Embryonic facial prominence (tissue), 1 donor: ENCODE results near the gene ZGRF1.
"Not testable (repeated sequence)": the region's sequence is repeated elsewhere in the genome, so short reads cannot be mapped to it uniquely, and the experiment has no call there.

Experiments
- DNase-seq: peaks from one replicate; pipeline ENCODE4 v3.0.0-alpha.2; 2016; ENCODE audit errors: extremely low spot score

Gene ZGRF1

DNA sequence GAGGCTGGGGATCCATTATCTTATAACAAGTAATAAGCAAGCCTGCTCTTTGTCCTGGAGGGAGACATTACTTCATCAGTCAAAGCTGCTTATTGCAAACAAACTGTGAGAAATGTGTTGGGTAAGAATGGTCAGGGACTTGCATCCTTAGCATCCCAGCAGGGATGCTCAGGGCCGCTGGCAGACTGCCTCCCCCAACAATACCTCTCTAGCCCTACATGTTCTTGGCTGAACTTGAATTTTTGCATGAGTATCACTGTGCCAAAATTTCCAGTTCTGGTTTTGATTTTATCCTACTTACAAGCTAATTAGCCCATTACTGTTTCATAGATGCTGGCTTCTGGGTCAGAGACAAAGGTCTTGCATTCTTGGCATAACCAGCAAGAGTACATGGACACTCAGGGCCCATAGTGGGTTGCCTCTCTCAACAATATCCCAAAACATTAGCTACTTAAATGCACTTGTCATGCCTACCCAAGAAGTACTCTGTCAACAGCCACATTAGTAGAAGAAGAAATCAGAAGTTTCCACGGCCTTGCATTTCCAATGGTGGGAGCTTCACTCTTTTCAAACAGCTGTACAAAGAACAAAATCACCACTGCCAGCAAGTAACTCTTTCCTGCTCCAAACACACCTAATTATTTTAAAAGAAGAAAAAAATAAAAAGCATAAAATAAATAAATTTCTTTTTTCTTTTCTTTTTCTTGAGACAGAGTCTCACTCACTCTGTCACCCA is 78.9 kb downstream of the ZGRF1 start:
- DNase-seq: no peak

DNA sequence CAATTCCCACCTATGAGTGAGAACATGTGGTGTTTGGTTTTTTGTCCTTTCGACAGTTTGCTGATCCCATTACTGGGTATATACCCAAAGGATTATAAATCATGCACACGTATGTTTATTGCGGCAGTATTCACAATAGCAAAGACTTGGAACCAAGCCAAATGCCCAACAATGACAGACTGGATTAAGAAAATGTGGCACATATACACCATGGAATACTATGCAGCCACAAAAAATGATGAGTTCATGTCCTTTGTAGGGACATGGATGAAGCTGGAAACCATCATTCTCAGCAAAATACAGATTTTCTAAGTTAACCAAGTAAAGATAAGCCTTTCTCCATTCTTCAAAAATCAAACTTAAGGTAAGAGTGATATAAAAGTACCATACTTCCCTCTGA is 82.4 kb downstream of the ZGRF1 start:
- DNase-seq: not testable (repeated sequence)

DNA sequence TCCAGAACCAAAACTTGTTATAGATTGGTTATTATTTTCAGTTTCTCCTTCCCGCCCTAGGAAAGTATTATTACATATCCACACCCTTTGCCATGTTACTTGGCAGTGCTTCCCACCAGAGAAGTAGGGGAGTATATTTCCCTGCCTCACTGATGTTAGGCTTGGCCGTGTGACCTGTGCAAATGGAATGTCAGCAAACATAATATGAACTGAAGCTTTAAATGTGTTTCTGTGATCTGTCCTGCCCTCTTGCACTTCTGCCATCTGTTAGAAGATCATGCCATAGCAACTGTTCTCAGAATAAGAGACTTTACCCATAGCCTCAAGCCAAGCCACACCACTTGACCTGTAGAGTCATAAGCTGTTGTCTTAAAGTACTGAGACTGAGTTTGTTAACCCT is 84.0 kb downstream of the ZGRF1 start:
- no peak for DNase-seq

DNA sequence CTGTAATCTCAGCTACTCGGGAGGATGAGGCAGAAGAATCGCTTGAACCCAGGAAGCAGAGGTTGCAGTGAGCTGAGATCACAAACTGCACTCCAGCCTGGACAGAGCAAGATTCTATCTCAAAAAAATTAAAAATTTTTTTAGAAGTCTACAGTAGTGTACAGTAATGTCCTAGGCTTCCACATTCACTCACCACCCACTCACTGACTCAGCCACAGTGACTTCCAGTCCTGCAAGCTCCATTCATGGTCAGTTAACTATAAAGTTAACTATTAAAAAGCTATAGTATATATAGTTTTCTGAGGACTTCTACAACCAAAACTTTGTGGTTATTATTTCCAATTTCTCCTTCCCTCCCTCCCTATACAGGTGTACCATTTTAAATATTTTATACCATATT is 86.0 kb downstream of the ZGRF1 start:
- no peak for DNase-seq

DNA sequence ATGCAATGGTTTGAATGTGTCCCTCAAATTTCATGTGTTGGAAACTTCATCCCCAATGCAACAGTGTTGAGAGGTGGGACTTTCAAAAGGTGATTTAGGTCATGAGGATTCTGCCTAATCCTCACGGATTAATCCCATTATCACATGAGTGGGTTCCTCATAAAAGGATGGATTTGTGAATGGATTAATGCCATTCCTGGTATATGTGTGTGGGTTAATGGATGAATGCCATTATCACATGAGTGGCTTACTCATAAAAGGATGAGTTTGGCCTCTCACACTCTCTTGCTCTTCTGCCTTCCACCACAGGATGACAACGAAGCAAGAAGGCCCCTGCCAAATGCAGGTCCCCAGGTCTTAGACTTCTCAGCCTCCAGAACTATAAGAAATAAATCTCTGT is 90.2 kb downstream of the ZGRF1 start:
- DNase-seq: no peak

DNA sequence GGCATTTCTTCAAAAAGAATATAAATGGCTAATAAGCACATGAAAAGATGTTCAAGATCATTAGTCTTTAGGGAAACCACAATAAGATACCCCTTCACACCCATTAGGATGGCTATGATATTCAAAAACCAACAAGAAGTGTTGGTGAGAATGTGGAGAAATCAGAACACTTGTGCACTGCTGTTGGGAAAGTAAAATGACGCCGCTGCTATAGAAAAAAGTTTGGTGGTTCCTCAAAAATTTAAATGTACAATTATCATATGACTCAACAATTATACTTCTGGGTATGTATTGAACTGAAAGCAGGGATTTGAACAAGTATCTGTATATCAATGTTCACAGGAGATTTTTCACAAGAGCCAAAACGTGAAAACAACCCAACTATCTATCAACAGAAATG is 91.4 kb downstream of the ZGRF1 start:
- DNase-seq: no peak

DNA sequence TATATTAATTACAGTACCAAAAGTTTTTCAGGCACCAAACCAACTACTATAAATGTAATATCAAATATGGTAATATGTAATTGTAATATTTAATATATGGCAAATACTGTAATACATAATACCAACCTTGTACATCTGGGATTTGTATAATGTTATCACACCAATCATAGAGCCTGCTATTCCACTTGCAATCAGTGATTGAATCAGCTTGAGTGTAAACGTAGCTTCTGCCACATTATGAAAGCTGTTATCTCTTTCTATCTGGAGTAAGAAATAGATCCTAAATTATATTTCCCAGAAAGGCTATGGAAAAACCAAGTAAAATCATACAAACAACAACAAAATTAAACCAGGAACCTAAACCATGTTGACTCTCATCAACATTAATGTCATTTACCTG is 96.0 kb downstream of the ZGRF1 start:
- no peak for DNase-seq

DNA sequence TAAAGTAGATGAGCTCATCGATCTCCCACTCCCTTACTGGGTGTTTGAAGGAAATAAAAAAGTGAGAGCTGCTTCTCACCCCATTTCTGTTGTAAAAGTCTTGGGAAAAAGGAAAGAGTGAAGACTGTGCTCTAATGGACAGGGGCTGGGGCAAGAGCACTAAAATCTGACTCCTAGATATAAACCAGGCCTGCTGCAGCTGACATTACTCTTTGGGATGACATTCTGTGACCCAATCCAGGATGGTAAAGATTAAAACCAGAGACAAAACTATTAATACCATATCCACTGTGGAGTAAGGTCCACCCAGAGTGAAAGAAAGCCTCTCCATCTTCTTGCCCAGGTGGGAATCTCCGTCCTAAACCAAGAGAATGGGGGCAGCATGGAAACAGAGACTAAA is 100.6 kb downstream of the ZGRF1 start:
- DNase-seq: no peak

DNA sequence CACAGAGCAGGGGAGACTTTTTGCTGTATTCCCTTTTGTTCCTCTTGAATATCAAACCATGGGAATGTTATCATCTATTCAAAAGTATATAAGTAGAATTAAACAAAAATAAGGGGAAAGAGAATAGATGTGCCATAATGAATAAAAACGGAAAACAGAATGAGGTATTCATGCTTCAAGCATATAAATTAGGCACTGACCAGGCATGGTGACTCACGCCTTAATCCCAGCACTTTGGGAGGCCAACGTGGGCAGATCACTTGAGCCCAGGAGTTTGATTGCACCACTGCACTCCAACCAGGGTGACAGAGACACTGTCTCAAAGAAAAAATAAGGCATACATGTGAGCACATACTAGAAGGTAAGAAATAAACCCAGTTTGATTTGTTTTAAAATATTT is 104.4 kb downstream of the ZGRF1 start:
- DNase-seq: no peak

DNA sequence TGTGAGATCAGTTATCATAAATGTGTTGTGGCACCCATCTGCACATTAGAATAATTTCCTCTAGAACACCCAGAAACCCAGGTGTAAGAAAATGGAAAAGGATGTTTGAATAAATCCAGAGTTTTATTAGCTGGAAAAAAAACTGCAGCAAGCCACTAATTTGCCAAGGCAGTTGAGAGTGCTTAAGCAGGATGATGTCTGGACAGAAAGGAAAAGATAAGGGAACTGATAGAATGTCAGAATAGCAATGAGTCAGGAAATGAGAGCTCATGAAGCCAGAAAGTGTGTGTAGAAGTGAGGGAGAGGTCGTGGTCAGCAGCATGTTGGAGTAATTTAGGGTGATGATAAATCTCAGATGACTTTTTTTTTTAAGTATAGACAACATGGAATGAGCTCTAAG is 105.6 kb downstream of the ZGRF1 start:
- no peak for DNase-seq

DNA sequence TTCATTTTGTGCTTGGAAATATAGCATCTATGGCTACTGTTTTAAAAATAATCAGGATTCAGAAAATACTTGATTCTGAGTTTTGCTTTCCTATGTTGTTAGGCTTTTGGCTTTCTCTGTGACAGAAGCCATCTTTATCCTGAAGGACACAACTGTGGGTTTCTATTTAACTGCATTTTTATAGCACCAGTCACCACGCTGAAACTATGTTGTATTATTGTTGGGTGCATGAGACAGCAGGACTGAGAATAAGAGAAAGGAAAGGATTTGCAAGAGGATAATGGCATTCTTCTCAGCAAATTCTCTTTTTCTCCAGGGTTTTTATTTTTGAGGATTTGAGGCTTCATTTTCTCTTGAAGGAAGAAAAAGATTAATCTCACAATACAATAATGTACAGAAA is 110.6 kb downstream of the ZGRF1 start:
- no peak for DNase-seq

DNA sequence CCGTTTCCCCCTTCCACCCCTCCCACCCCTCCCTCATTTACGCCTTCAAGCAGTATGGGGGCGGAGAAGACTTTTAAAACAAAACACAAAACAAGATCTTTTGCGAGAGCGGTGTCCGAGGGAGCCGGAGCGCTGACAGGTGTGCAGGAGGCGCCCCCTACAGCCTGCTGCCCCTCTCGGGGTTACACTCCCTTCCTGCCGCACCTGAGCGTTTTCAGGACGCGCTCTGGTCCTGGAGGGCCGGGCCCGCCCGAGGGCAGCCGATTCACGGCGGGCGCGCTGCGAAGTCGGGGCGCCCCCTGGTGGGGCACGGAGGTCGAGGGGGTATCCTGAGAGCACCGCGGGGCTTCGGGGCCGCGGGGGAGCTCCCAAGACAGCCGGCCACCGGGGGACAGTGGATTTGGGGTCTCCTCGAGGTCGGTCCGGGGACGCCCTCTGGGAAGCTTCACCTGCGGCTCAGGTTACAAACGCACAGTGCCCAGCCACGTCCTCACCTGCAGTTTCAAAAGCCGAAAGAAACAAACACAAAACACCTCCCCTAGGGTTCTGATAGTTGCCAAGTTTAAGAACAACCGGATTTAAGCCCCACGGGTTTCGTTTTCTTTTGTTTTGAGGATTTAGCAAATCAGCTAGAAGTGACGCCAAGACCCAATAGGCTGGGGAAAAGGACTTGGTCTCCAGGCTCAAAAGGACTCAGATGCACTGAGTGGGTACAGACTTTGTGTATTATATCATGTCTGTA is 112.8 kb downstream of the ZGRF1 start:
- DNase-seq: no peak

DNA sequence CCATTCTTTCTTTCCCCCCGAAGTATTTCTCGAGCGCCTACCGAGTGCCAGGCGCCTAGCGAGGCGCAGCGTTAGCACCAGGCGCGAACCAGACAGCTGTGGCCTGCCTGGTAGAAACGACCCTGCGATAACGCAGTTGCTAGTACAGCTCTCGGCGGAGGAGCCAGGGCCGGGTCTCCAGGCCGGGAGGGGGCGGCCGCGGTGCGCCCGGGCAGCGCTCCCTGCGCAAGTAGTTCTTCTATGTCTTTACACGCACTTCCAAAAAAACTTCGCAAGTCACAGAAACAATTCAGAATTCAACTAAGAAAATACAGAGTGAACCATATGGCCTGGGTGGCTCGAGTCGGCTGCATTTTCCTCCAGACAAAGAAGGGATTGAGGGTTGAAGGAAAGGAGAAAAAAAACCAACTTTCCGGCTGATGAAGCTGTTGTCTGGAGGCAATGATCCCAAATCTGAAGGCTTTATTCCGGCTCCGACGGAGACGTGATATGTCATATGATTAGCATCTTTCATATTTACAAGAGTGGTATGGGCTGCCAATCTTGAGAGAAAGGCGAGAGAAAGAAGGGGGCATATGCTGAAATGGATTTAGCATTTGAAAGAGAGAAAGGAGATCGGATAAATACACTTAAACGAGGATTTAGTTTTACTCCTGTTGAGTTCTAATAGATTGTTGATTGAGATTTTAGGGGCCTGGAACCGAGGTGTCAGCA is 113.5 kb downstream of the ZGRF1 start:
- no peak for DNase-seq

DNA sequence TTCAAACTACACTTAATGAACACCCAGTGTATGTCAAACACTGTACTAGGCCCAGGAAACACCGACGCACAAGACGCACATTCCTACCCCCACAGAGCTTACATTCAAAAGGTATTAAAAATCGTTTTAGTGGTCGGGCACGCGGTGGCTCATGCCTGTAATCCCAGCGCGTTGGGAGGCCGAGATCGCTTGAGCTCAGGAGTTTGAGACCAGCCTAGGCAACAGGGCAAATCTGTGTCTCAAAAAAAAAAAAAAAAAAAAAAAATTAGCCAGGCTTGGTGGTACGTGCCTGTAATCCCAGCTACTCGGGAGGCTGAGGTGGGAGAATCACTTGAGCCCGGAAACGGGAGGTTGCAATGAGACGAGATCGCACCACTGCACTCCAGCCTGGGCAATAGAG is 114.3 kb downstream of the ZGRF1 start:
- not testable (repeated sequence) for DNase-seq

DNA sequence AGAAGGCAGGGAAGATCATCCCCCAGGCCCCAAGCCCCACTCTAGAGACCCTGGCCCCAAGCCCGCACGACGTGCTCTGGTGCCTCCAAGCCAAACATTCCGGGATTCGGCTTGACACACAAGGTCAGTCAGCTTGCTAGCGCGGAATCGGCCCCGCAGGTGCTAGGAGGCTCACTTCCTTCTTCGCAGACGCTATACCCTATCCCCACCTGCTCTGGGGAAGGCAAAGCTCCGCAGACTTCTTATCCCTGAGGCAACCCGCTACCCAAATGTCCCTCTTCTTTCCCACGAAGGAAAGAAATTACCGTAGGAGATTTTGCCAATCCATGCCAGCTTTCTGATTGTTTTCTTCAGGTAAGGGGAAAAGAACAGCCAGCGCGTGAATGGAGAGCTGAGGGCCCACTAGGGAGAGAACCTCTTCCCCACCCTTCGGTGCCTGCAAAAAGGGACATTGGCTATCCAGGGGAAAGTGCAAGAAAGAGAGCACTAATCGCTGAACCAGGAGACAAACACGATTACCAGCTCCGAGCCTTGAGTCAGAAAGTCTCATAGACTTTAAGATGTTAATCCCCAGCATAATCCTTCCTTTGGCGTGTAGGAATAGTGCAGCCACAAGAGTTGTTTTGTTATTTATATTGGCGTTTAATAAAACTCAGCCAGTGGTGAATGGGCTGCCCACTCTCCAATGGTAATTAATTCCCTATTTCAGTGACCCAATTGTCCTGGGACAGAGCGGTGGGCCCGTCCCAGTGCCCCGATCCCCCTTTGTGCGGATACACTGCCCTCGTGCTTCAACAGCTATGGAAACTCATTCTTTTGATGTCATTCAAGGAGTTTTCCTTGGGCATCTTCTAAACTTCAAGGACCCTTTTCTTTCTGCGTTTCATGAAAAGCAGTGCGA is 115.3 kb downstream of the ZGRF1 start:
- DNase-seq: no peak

DNA sequence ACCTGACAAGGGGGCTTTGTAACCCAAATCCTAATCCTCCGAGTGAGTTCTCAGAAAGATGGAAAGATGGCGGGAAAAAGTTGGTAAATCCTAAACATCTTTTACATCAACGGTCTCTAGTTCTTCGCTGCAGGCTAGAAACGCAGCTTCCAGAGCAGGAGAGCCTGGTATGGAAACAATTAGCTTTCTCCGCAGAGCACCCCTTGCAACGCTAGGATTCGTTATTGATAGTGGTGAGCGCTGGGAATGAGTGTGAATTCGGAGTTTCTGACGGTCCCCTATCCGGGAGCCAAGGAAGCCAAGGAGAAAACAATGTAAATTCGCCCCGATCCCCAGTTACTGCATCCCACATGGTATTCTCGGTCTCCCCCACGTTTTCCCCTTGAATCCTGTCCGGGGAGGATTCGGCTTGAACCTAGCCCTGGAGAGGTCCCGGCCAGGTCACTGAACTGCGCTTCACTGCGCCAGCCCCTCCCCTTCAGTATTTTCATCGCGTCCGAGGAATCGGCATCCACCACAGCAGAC is 116.0 kb downstream of the ZGRF1 start:
- no peak for DNase-seq

DNA sequence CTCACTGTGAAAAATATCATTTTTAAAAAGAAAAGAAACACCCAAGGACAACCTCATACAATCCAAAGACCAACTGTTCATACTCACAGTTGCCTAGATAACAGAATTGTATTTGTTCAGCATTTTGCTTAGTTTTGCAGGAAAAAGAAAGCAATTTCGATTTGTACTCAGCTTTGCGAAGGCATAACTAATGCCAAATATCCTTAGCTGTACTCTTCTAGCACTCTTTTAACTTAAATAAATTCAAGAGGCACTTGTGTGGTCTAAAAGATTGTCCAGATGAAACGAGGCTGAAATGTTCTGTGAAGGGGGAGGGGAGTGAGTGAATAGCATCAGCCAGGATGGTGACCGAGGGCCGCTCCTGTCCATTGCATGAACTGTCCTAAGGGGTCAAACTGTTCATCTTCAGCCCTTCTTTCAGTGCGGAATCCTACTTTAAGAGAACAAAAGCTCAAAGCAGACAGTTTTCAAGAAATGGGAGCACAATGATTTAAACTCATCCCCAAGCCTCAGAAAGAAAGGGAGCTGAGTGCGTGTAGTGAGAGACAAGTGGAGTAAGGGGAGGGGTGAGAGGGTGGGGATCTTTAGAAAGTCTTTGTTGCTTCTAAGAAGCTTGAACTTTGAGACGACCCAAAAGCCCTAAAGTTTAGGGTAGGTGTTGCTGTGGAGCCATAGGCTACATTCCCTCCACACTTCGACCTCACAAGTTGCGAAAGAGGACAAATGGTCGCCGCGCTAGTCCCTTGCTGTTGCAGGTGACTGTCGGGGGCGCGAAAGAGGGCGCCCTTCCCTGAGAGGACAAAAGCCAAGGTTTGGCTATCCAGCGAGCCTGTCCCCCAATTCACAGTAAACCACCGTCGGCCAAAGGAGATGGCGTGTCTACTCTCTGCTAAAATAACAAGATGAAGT is 116.8 kb downstream of the ZGRF1 start:
- no peak for DNase-seq

DNA sequence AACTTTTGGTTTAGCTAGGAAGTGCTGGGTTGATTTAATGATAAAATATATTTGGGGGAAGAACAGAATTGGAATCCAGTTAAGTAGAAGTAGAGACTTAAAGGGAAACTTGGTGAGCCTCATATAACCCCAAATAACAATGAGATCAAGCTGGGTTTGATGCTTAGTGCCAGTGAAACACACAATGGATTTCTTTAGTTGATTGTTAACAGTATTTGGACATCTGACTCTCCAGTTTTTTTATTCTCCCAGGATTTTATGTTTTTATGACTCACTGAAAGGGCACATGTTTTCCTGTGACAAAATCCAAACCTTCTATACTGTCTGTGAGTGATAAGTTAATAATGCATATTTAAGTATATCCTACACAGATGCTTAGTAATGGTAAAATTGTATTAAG is 118.0 kb downstream of the ZGRF1 start:
- DNase-seq: no peak

DNA sequence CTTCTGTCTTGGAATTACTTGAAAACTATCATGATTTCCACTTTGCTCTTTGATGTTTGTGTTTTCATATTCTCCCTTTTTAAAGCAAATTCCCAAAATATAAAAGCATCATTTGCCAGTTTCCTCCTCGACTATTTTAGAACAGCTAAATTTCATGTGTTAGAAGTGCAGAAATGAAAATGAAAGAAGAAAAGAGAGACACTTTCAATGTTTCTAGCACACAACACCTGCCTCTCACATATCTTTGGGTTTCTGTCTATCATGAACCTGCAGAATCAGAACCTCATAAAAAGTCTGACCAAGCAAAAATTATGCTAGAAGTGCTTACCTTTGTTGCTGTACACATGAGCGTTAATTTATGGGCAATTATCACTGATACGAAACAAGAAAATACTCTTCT is 118.8 kb downstream of the ZGRF1 start:
- DNase-seq: no peak

DNA sequence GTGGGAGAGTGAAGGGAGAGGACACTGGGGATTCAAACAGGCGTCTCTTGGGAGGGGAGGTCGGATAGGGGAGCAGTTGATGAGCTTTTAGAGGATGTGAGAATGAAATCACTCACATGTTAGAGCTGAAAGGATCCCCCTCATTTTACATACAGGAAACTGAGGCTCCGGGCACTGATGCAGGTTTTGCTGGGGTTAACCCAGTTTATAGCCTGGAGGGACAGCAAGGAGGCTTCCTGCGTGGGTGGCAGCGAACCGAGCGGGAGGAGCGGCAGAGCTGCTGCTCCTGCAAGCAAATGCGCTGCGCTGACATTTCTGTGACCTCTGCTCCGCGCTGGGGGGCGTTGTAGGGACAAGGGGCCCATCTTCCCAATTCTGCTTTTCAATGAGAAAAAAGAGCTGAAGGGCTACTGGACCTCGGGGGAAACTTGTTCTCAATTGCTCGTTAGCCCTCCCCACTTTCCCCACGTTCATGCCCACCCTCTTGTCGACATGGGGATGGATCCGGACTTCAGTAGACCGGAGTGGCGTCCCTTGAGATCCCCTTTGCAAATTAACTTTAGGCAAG is 119.6 kb downstream of the ZGRF1 start:
- no peak for DNase-seq
